Measurements from ENCODE around the gene OXTR.

- no peak for TF ChIP-seq EZH2 (IDR thresholded peaks at IDR 0.05; ENCODE audit: borderline replicate concordance)
- TF ChIP-seq, protein P1, sequence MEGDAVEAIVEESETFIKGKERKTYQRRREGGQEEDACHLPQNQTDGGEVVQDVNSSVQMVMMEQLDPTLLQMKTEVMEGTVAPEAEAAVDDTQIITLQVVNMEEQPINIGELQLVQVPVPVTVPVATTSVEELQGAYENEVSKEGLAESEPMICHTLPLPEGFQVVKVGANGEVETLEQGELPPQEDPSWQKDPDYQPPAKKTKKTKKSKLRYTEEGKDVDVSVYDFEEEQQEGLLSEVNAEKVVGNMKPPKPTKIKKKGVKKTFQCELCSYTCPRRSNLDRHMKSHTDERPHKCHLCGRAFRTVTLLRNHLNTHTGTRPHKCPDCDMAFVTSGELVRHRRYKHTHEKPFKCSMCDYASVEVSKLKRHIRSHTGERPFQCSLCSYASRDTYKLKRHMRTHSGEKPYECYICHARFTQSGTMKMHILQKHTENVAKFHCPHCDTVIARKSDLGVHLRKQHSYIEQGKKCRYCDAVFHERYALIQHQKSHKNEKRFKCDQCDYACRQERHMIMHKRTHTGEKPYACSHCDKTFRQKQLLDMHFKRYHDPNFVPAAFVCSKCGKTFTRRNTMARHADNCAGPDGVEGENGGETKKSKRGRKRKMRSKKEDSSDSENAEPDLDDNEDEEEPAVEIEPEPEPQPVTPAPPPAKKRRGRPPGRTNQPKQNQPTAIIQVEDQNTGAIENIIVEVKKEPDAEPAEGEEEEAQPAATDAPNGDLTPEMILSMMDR (IDR thresholded peaks at IDR 0.05; ENCODE audit: poor library complexity): peak; percentile 98
- TF ChIP-seq EZH2phosphoT487 (IDR thresholded peaks at IDR 0.05; ENCODE audit: low read depth, severe bottlenecking, unreplicated experiment): no peak
These were observed at the start of gene OXTR for GRCh38 chr3:8769088-8769822.

All from hepatocyte (in vitro differentiated cells).